GM10248 (cell line): Measurements from ENCODE around the gene PDE10A.

ENCODE experiments used
- CTCF ChIA-PET: fragments of 300-600 bp; sonication (Branson Sonifier 250); formaldehyde crosslinking; extraction: SDS; loops from one replicate; lab custom pipeline; 2021; ENCODE audit warnings: antibody characterized with exemption; lab: Yijun Ruan, JAX
- POLR2A ChIA-PET: fragments of 350-650 bp; sonication (Branson Sonifier 250); formaldehyde crosslinking; extraction: SDS; loops from one replicate; lab custom pipeline; 2020; ENCODE audit warnings: antibody characterized with exemption; lab: Yijun Ruan, JAX
- DNase-seq: peaks from one replicate; pipeline ENCODE4 v3.0.0; 2012; ENCODE audit errors: extremely low spot score
- CTCF ChIP-seq: IDR thresholded peaks from 2 replicates; pipeline ENCODE4 v1.5.1; 2012; ENCODE audit warnings: mild to moderate bottlenecking, low read depth; ENCODE audit errors: extremely low read depth, missing control alignments, control extremely low read depth

PDE10A gene

DNA sequence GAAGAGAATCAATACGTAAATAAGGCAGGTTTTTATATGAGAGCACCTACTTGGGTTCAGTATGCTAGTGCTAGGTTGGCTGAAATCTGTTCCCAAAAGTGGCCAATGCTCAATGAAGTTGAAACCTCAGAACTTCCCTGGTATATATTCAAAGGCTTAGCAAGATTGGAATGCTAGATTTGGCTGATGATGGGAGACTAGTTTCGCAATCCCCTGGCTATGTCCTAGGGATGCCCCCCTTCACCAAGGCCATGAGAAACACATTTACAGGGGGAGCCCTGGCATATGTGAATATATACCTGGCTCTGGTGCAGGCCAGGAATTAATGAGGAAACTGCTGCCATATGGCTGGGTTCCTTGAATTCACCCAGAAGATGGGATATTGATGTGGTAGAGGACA is 211.2 kb downstream of the PDE10A start:
- TF ChIP-seq CTCF: no peak
- ChIA-PET POLR2A (no interaction called here), CTCF (interaction anchor here (1.5 to 4.2 kb wide), 2 partner anchors 12 to 53 kb away, joined by 4 to 14 read pairs; no protein-coding TSS in a partner anchor)
- no peak for DNase-seq

DNA sequence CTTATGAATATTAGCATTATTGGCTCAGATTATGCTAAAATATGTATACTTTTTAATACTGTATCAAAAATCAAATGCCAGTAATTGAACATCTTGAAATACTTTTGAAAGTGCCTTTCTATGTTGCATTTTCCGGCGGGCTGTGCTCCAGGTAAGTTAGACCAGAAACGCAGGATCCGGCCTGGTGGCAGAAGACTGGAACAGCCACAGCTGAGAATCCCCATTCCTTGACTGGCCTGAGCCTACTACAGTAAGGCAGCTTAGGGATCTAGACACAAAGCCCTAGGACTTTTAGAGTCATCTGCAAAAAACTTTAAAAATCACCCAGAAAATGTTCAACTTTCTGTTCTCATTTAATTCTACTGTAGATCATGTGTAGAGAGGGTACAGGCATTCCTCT is 214.8 kb downstream of the PDE10A start:
- no peak for TF ChIP-seq CTCF
- no peak for DNase-seq
- ChIA-PET CTCF (interaction anchor here (1.8 to 4.2 kb wide), 2 partner anchors 9 to 33 kb away, joined by 4 to 14 read pairs; no protein-coding TSS in a partner anchor), POLR2A (no interaction called here)

DNA sequence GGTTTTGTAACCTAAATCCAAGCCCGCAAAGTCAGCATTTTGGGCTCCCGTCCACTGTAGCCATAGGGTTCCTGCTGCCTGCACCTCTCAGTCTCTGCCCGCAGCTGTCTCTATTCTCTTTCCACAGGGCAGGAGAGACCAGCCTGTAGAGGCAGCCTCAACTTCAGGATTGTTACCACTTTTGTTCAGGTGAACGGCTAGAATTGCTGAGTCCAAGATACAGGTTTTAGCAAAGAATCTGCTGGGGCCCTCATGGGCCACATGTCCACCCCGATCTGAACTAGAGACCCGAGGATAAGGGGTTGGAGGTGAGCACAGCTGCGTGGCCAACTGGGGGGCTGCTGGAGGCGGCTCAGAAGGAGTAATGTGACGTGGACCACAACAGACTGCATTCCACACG is 215.9 kb downstream of the PDE10A start:
- POLR2A ChIA-PET: no interaction called here
- DNase-seq: no peak
- TF ChIP-seq CTCF: no peak
- CTCF ChIA-PET: interaction anchor here (1.1 kb wide), 1 partner anchor 11 kb away, joined by 3 read pairs; no protein-coding TSS in a partner anchor

DNA sequence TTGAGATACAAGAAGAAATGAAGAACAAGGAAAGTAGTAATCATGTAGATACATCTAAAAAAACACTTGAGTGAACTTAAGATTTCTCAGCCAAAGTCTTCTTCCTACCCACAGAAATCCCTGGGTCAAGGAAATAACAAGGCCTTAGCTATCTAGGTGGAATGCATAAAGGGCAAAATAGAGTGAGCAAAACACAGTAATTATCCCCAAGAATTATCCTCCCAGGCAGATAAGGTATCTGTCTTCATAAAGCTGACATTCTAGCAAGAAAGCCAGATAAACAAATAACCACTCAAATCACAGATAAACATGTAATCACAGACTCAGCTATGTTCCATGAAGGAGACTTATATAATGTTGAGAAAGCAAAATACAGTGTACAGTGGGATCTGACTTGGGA is 216.7 kb downstream of the PDE10A start:
- no peak for TF ChIP-seq CTCF
- CTCF ChIA-PET: interaction anchor here (1.1 kb wide), 1 partner anchor 11 kb away, joined by 3 read pairs; no protein-coding TSS in a partner anchor

DNA sequence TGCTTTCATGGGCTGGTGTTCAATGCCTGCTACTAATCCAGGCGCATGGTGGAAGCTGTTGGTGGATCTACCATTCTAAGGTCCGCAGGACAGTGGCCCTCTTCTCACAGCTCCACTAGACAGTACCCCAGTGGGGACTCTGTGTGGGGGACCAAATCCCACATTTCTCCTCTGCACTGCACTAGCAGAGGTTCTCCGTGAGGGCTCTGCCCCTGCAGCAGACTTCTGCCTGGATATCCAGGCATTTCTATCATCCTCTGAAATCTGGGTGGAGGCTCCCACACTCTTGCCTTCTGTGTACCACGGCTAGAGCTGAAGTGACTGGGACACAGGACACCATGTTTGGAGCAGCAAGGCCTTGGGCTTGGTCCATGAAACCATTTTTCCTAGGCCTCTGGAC is 219.6 kb downstream of the PDE10A start:
- no peak for DNase-seq
- ChIA-PET POLR2A (no interaction called here), CTCF (no interaction called here)
- no peak for TF ChIP-seq CTCF

More for the DNA sequence above, 216.7 kb downstream of the PDE10A start:
- DNase-seq: no peak
- POLR2A ChIA-PET: no interaction called here

GRCh38 chr6:165441181-165441580 is 221.9 kb downstream of the PDE10A start:
- no peak for DNase-seq
- TF ChIP-seq CTCF: no peak
- CTCF ChIA-PET: interaction anchor here (1.2 to 6.2 kb wide), 6 partner anchors 14 to 665 kb away, joined by 3 to 89 read pairs (median 9); no protein-coding TSS in a partner anchor
- POLR2A ChIA-PET: no interaction called here
